Fibroblast of pulmonary artery (primary cell): ENCODE measurements around the gene RPL10A.
"Not testable (repeated sequence)": the region's sequence is repeated elsewhere in the genome, so short reads cannot be mapped to it uniquely, and the experiment has no call there.

ENCODE experiments used
- DNase-seq: peaks from one replicate; pipeline ENCODE4 v3.0.0-alpha.2; 2010; ENCODE audit warnings: low read depth
- H3K4me3 ChIP-seq: replicated peaks from 2 replicates; pipeline ENCODE4 v1.5.1; 2011; ENCODE audit warnings: low read depth, mild to moderate bottlenecking, control low read depth, low read length, moderate library complexity
- TF ChIP-seq, protein P1 (sequence below): IDR thresholded peaks from 2 replicates; pipeline ENCODE4 v1.5.1; 2011; ENCODE audit warnings: mild to moderate bottlenecking, control low read depth, low read length, inconsistent platforms; ENCODE audit errors: missing control alignments

The RPL10A gene

DNA sequence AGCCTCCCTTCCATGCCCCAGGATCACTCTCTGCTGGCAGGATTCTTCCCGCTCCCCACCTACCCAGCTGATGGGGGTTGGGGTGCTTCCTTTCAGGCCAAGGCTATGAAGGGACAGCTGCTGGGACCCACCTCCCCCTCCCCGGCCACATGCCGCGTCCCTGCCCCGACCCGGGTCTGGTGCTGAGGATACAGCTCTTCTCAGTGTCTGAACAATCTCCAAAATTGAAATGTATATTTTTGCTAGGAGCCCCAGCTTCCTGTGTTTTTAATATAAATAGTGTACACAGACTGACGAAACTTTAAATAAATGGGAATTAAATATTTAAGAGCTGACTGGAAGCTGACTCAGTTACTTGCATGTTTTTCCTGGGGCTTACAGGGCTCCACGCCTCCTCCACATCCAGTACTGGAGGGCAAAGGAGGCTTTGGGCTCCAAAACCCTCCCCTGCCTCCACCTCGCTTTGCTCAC is 40.3 kb upstream of the RPL10A start:
- DNase-seq, result peak; percentile 53
- TF ChIP-seq, protein P1, sequence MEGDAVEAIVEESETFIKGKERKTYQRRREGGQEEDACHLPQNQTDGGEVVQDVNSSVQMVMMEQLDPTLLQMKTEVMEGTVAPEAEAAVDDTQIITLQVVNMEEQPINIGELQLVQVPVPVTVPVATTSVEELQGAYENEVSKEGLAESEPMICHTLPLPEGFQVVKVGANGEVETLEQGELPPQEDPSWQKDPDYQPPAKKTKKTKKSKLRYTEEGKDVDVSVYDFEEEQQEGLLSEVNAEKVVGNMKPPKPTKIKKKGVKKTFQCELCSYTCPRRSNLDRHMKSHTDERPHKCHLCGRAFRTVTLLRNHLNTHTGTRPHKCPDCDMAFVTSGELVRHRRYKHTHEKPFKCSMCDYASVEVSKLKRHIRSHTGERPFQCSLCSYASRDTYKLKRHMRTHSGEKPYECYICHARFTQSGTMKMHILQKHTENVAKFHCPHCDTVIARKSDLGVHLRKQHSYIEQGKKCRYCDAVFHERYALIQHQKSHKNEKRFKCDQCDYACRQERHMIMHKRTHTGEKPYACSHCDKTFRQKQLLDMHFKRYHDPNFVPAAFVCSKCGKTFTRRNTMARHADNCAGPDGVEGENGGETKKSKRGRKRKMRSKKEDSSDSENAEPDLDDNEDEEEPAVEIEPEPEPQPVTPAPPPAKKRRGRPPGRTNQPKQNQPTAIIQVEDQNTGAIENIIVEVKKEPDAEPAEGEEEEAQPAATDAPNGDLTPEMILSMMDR, result no peak
- no peak overlapping the region for H3K4me3 ChIP-seq

DNA sequence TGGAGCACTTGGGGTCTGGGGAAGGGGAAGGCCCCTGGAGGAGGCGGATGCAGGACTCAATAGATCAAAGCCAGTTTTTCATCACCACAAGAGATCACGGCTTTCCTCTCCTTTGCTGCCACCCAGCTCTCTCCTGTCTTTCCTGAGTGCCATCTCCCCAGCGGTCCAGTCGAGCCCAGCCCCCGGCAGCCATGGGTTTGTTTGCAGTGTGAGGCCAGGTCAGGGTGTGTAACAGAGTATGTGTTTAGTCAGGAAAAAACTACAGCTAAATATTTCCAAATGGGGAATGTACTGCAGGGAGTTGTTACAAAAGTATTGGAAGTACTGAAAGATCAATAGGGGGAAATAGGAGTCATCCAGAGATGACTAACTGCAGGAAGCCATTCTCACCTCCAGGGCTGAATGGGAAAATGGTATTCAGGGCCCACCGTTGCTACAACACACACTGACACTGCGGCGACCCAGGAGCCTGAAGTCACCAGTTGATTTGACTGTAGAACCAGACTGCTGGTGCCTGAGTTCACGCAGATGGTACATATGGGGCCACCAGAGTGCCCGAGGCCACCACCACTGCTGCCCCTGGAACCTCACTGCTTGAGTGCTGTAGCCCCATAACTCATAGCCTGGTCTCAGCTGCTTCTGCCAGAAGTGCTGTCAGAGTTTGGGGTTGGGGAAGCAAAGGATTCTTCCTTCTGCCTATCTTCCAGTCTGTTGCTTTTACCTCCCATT is 39.6 kb upstream of the RPL10A start:
- TF ChIP-seq, protein P1, result no peak
- H3K4me3 ChIP-seq, result no peak overlapping the region
- no peak for DNase-seq

DNA sequence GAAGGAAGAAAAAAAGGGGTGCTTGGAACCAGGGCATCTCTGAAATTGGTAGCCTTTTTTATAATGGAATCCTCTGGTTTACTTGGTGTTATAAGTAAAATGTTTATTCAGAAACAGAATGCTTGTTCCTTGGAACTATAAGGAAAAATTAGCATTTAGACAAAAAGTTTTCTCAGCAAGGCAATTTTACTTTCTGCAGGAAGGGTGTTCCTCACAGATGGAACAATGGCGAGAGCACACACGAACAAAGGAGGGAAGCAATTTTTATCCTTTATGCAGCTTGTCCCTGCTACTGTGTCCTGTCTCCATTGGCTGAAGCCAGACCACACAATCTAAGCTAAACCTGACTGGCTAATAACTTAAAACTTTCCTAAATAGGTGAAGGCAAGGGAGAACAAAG is 38.7 kb upstream of the RPL10A start:
- DNase-seq, result no peak
- H3K4me3 ChIP-seq, result no peak overlapping the region
- TF ChIP-seq, protein P1, result no peak

DNA sequence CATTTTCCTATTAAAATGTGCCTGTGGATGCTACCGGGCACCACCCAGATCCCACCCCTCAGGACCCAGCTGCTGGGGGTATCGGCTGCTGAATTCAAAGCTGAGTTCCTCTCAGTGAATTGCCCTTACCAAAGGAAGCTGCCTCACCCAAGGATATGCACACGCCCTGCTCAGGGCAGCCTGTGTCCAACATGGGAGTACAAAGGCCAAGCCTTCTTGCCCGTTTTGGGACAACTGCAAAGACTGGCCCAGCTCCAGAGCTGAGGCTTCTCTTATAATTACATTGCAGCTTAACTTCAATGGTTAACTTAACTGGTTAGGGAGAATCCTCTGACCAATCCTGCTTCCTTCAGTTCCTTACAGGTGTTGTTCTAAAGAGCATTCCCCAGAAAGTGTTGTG is 35.9 kb upstream of the RPL10A start:
- no peak overlapping the region for H3K4me3 ChIP-seq
- TF ChIP-seq, protein P1, result no peak
- DNase-seq, result no peak

DNA sequence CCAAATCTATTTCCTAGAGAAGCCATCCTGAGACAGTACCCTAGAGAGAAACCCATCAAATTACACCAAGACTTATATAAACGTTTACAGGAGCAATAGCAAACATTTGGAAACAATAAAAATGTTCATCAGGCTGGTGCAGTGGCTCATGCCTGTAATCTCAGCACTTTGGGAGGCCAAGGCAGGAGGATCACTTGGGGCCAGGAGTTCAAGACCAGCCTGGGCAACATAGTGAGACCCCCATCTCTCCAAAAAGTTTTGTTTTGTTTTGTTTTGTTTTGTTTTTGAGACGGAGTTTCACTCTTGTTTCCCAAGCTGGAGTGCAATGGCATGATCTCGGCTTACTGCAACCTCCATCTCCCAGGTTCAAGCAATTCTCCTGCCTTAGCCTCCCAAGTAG is 35.5 kb upstream of the RPL10A start:
- DNase-seq, H3K4me3 ChIP-seq: not testable (repeated sequence)

DNA sequence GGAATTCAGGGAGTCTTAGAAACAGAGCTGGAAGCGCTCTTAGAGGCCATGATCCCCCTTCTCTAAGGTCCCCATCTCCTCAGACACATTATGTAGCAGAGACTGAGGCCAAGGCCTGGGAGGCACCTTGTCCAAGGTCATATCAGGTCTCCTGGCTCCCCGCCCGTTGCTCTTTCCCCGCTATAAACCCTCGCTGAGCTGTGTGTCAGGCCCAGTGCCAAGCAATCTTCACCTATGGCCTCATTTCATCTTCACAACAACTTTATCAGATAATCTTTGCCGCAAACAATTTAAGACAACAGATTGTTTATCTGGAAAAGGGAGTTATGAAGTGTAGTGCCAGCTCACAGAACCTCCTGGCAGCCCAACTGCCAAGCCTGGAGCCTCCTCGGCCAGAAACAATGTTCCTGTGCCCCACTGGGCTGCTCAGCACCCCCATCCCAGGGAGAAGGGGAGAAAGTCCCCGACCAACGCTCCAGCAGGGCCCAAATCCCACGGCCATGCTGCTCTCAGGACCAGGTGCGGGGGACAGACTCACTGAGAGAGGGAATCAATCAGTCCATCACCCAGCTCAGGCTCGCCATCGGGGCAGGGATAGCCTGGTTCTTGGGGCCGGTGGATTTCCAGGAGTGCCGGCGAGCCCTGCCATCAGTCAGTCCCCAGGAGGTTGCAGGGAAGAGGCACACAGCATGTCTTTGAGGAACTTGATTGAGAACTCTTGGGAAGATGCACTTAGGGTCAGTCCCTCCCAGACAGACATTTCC is 32.9 kb upstream of the RPL10A start:
- no peak for DNase-seq
- TF ChIP-seq, protein P1, result no peak
- no peak overlapping the region for H3K4me3 ChIP-seq

DNA sequence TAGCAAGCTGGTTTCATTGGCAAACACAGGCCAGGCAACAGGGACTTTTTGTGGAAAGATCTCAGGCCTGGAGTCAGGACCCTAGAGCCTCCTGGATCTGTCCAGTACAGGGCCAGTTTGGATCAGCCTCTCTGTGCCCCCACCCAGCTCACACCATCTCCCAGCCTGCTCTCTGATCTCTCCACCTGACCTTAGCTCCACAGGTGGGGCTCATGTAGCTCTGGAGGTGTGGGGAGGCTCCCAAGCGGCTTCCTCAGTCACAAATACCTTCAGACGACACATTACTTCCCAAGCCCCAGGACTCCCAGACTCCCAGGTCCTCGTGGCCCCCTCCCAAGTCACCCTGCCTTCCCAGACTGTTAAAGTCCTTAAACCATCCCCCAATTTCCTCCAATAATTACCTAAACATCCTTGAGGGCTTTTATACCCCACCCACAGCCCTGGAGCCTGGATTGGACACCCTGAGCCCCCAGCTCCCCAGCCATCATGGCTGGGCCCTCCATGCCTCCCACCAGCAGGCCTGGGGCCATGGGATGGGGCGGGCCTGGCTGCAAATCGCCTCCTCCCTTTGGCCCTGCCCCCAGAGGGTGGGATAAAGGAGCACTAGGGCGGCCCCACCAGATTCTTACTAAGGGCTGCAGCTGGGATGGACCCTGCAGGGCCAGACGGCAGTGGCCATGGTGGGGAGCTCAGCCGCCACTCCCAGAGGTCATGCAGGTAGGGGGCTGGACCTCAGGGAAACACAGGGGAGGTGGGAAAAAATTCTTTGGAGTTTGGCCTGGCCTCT is 31.9 kb upstream of the RPL10A start:
- TF ChIP-seq, protein P1, result no peak
- no peak for DNase-seq
- H3K4me3 ChIP-seq, result no peak overlapping the region

DNA sequence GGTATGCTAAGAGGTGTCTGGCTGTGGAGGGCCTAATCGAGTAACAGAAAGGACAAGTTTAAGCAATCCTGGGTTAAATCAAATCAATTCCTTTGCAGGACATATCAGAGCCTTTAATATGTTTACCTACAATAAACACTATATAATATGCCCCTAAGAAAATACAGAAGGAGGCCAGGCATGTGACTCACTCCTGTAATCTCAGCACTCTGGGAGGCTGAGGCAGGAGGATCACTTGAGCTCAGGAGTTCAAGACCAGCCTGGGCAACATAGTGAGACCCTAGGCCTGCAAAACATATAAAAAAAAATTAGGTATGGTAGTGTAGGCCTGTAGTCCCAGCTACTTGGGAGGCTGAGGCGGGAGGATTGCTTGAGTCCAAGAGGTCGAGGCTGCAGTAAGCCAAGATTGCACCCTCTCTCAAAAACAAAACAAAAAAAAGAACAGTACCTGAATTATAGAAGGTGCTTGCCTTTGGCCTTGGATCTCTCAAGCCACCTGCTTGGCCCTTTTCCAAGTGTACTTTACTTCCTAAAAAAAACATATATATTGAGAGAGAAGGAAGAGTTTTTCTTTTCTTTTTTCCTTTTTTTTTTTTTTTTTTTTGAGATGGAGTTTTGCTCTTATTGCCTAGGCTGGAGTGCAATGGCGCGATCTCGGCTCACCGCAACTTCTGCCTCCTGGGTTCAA is 29.7 kb upstream of the RPL10A start:
- not testable (repeated sequence) for H3K4me3 ChIP-seq, DNase-seq
